ENCODE data around the gene UBXN7. TPM values are rescaled to one million over a fixed set of nuclear protein-coding genes. Genes with fewer than 3 reads are reported as not detected.
"Not testable (repeated sequence)": the region's sequence is repeated elsewhere in the genome, so short reads cannot be mapped to it uniquely, and the experiment has no call there.

UBXN7 gene
- total RNA-seq, 4 donors from 2014 or later: 13.8 to 25.4 (median 15.4) TPM

DNA sequence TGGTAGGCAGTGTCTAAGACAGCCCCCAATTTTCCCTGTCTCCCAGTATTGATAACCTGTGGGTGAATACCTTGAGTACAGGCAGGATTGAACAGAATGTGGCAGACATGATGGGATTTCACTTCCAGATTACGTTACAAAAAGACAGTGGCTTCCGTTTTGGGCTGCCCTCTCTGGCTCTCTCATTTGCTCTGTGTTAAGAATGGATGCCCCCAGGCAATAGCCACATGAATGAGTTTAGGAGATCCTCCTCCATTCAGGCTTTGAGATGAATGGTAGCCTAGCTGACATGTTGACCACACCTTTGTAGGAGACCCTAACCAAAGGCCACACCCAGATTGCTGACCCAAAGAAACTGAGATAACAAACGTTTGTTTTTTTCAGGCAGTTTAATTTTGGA lies 34.3 kb downstream of the UBXN7 start:
- 71 to 73% methylated on average over 2 to 3 of the region's 3 CpGs for WGBS, 2 donors (ENCODE audit: low coverage in 1 of 2)
- TF ChIP-seq POLR2AphosphoS5 (IDR thresholded peaks at IDR 0.05): no peak
- no peak for TF ChIP-seq POLR2A (IDR thresholded peaks at IDR 0.05)
- TF ChIP-seq EP300 (IDR thresholded peaks at IDR 0.05; ENCODE audit: low read depth): no peak
- TF ChIP-seq CTCF (IDR thresholded peaks at IDR 0.05): no peak

DNA sequence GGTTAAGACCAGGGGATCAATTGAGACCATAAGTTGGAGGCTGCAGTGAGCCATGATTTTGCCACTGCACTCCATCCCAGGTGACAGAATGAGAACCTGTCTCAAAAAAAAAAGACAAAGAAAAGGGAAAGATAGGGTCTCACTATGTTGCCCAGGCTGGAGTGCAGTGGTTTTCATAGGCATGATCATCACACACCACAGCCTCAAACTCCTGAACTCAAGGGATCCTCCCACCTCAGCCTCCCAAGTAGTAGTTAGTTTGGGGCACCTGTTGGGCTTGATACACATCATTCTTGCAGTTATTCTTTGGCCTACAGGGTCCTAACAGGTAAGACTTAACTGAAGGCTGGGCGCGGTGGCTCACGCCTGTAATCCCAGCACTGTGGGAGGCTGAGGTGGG lies 42.1 kb downstream of the UBXN7 start:
- Histone ChIP-seq H3K36me3 (peaks cover 0 to 35% (median 13%) of the 10 kb centered on the region in 4 donors), H3K27me3 (no peaks in the 10 kb centered on the region)
- intact Hi-C loops (cut with DNase I; ENCODE audit: low total_unique reads): no loop called here

More for the DNA sequence above, 34.3 kb downstream of the UBXN7 start:
- no peaks in the 10 kb centered on the region for H3K27me3 ChIP-seq
- H3K4me3 ChIP-seq: no peak overlapping the region
- H3K9me3 ChIP-seq: no peaks in the 10 kb centered on the region
- H3K27ac ChIP-seq: no peak overlapping the region
- H3K36me3 ChIP-seq: peaks cover 0 to 14% (median 2%) of the 10 kb centered on the region in 4 donors
- peaks cover 0 to 6% (median 2%) of the 10 kb centered on the region in 4 donors for H3K4me1 ChIP-seq
- no peak for DNase-seq
- in situ Hi-C loops (cut with MboI; ENCODE audit: low pct_ligation_motif_present in 1 of 4, low pct_unique_long_range_greater_than_20kb in 1 of 4, low sequenced_read_pairs in 3 of 4): no loop called here
- intact Hi-C loops (cut with DNase I; ENCODE audit: low total_unique reads): no loop called here

GRCh38 chr3:196388956-196389355 lies 43.3 kb downstream of the UBXN7 start:
- in situ Hi-C loops (cut with MboI; ENCODE audit: low pct_ligation_motif_present in 1 of 4, low pct_unique_long_range_greater_than_20kb in 1 of 4, low sequenced_read_pairs in 3 of 4) (no loop called here), intact Hi-C loops (cut with DNase I; ENCODE audit: low total_unique reads) (no loop called here)
- no peaks in the 10 kb centered on the region for H3K4me1 ChIP-seq

More for the DNA sequence above, 42.1 kb downstream of the UBXN7 start:
- no peak for DNase-seq
- no peak overlapping the region for H3K27ac ChIP-seq
- H3K4me1 ChIP-seq: no peaks in the 10 kb centered on the region
- H3K4me3 ChIP-seq: no peak overlapping the region
- no peaks in the 10 kb centered on the region for H3K9me3 ChIP-seq
- in situ Hi-C loops (cut with MboI; ENCODE audit: low pct_ligation_motif_present in 1 of 4, low pct_unique_long_range_greater_than_20kb in 1 of 4, low sequenced_read_pairs in 3 of 4): no loop called here
- no peak for TF ChIP-seq CTCF (IDR thresholded peaks at IDR 0.05)
- no peak for TF ChIP-seq EP300 (IDR thresholded peaks at IDR 0.05; ENCODE audit: low read depth)
- no peak for TF ChIP-seq POLR2A (IDR thresholded peaks at IDR 0.05)
- no peak for TF ChIP-seq POLR2AphosphoS5 (IDR thresholded peaks at IDR 0.05)
- 96 to 100% methylated on average over 1 to 3 of the region's 3 CpGs for WGBS, 2 donors (ENCODE audit: low coverage in 1 of 2)

GRCh38 chr3:196387941-196388340 lies 44.3 kb downstream of the UBXN7 start:
- intact Hi-C loops (cut with DNase I; ENCODE audit: low total_unique reads); H3K27ac ChIP-seq; H3K27me3 ChIP-seq; H3K9me3 ChIP-seq; H3K4me1 ChIP-seq; H3K4me3 ChIP-seq; in situ Hi-C loops (cut with MboI; ENCODE audit: low pct_ligation_motif_present in 1 of 4, low pct_unique_long_range_greater_than_20kb in 1 of 4, low sequenced_read_pairs in 3 of 4); DNase-seq: not testable (repeated sequence)
- H3K36me3 ChIP-seq: peaks cover 0 to 28% (median 11%) of the 10 kb centered on the region in 4 donors
- 67 to 89% methylated on average over 1 to 2 of the region's 2 CpGs for WGBS, 2 donors (ENCODE audit: low coverage in 1 of 2)

More at GRCh38 chr3:196388956-196389355, 43.3 kb downstream of the UBXN7 start:
- WGBS, 2 donors (ENCODE audit: low coverage in 1 of 2): 57 to 62% methylated on average over 3 of the region's 3 CpGs
- no peak for DNase-seq
- Histone ChIP-seq H3K36me3 (peaks cover 0 to 35% (median 13%) of the 10 kb centered on the region in 4 donors), H3K9me3 (no peaks in the 10 kb centered on the region), H3K27ac (no peak overlapping the region), H3K27me3 (no peaks in the 10 kb centered on the region), H3K4me3 (no peak overlapping the region)
- no peak for TF ChIP-seq EP300 (IDR thresholded peaks at IDR 0.05; ENCODE audit: low read depth)
- no peak for TF ChIP-seq POLR2AphosphoS5 (IDR thresholded peaks at IDR 0.05)
- TF ChIP-seq POLR2A (IDR thresholded peaks at IDR 0.05): no peak
- no peak for TF ChIP-seq CTCF (IDR thresholded peaks at IDR 0.05)

GRCh38 chr3:196386797-196387196 lies 45.4 kb downstream of the UBXN7 start:
- DNase-seq; H3K4me1 ChIP-seq; intact Hi-C loops (cut with DNase I; ENCODE audit: low total_unique reads); H3K4me3 ChIP-seq; H3K9me3 ChIP-seq; H3K27me3 ChIP-seq; H3K27ac ChIP-seq; in situ Hi-C loops (cut with MboI; ENCODE audit: low pct_ligation_motif_present in 1 of 4, low pct_unique_long_range_greater_than_20kb in 1 of 4, low sequenced_read_pairs in 3 of 4): not testable (repeated sequence)
- peaks cover 0 to 22% (median 9%) of the 10 kb centered on the region in 4 donors for H3K36me3 ChIP-seq
- WGBS, 2 donors (ENCODE audit: low coverage in 1 of 2): 99 to 100% methylated on average over 3 of the region's 3 CpGs

GRCh38 chr3:196386034-196386433 lies 46.2 kb downstream of the UBXN7 start:
- H3K36me3 ChIP-seq: peaks cover 0 to 15% (median 6%) of the 10 kb centered on the region in 4 donors
- DNase-seq; intact Hi-C loops (cut with DNase I; ENCODE audit: low total_unique reads); H3K4me3 ChIP-seq; H3K27me3 ChIP-seq; in situ Hi-C loops (cut with MboI; ENCODE audit: low pct_ligation_motif_present in 1 of 4, low pct_unique_long_range_greater_than_20kb in 1 of 4, low sequenced_read_pairs in 3 of 4); H3K4me1 ChIP-seq; H3K9me3 ChIP-seq; H3K27ac ChIP-seq: not testable (repeated sequence)
- 92 to 100% methylated on average over 1 to 6 of the region's 6 CpGs for WGBS, 2 donors (ENCODE audit: low coverage in 1 of 2)

GRCh38 chr3:196385446-196385845 lies 46.8 kb downstream of the UBXN7 start:
- H3K4me3 ChIP-seq; H3K27ac ChIP-seq; H3K9me3 ChIP-seq; DNase-seq; in situ Hi-C loops (cut with MboI; ENCODE audit: low pct_ligation_motif_present in 1 of 4, low pct_unique_long_range_greater_than_20kb in 1 of 4, low sequenced_read_pairs in 3 of 4); H3K27me3 ChIP-seq; intact Hi-C loops (cut with DNase I; ENCODE audit: low total_unique reads); H3K4me1 ChIP-seq: not testable (repeated sequence)
- WGBS, 2 donors (ENCODE audit: low coverage in 1 of 2): 95% methylated on average over 17 of the region's 25 CpGs; no CpG with 5 or more reads in 1 of the 2 donors
- peaks cover 0 to 11% (median 3%) of the 10 kb centered on the region in 4 donors for H3K36me3 ChIP-seq

Data from transverse colon (tissue), 4 donors.